A549 (cell line): ENCODE results near the gene FAM174C. TPM values are rescaled to one million over a fixed set of nuclear protein-coding genes. Genes with fewer than 3 reads are reported as not detected.

Source experiments
- ATAC-seq, 2 experiments: fragments of 200-7000 bp in 1 of 2; fragments of >200 bp in 1 of 2; cut with Nextera tagmentation in 1 of 2; cut with Tn5 transposase in 1 of 2; 3 replicates each; pipeline versions ENCODE4 v1.8.0 to v1.9.1; 2018 to 2020; ENCODE audit warnings: mild to moderate bottlenecking in 1 of 2, moderate library complexity in 1 of 2
- CTCF ChIA-PET: fragments of 300-600 bp; sonication (Branson Sonifier 250); formaldehyde crosslinking; extraction: SDS; loops from one replicate; lab custom pipeline; 2021; ENCODE audit warnings: antibody characterized with exemption, inconsistent platforms; lab: Yijun Ruan, JAX
- POLR2A ChIA-PET: fragments of 350-600 bp; formaldehyde crosslinking; extraction: SDS; loops from one replicate; lab custom pipeline; 2021; ENCODE audit warnings: antibody characterized with exemption, inconsistent platforms; lab: Yijun Ruan, JAX
- DNase-seq, 2 experiments: peaks; one replicate each; pipeline versions ENCODE4 v3.0.0 to v3.0.0-alpha.2; 2011 to 2016; ENCODE audit warnings: low read depth in 1 of 2, low spot score in 1 of 2
- FAIRE-seq: peaks from 2 replicates; lab custom pipeline; 2011; peaks lifted over from hg19 to GRCh38; lab: Jason Lieb, UNC
- H3K27ac ChIP-seq, 2 experiments: fragments of >200 bp; sonication (Bioruptor Twin); formaldehyde crosslinking; 3 replicates each; pipeline ENCODE4 v1.5.1; 2016 to 2017
- H3K4me1 ChIP-seq: fragments of >200 bp; sonication (Bioruptor Twin); formaldehyde crosslinking; 3 replicates; pipeline ENCODE4 v1.6.1; 2016
- H3K4me2 ChIP-seq: fragments of >200 bp; sonication (Bioruptor Twin); formaldehyde crosslinking; 3 replicates; pipeline ENCODE4 v1.6.1; 2016
- H3K4me3 ChIP-seq: fragments of >200 bp; sonication (Bioruptor Twin); formaldehyde crosslinking; 3 replicates; pipeline ENCODE4 v1.5.1; 2016
- H3K9me3 ChIP-seq: fragments of >200 bp; sonication (Bioruptor Twin); formaldehyde crosslinking; 3 replicates; pipeline ENCODE4 v1.6.1; 2016
- BHLHE40 ChIP-seq: IDR thresholded peaks from 2 replicates; pipeline ENCODE4 v1.6.1; 2012; ENCODE audit warnings: low read depth, low read length, inconsistent platforms
- CHD2 ChIP-seq: fragments of 150-350 bp; IDR thresholded peaks from 2 replicates; pipeline ENCODE4 v1.6.1; 2014; ENCODE audit warnings: low read length; ENCODE audit not compliant: partially characterized antibody
- FOSB ChIP-seq: fragments of 250-450 bp; sonication (Bioruptor Pico); IDR thresholded peaks from 2 replicates; pipeline ENCODE4 v1.5.0; 2020; ENCODE audit warnings: mild to moderate bottlenecking, moderate library complexity
- FOSL2 ChIP-seq, 2 experiments: fragments of 450-650 bp in 1 of 2; fragments of >200 bp in 1 of 2; sonication (Bioruptor Twin) in 1 of 2; formaldehyde crosslinking; IDR thresholded peaks; 2 replicates each; pipeline versions ENCODE4 v1.5.0 to v1.6.1; 2016 to 2020; ENCODE audit warnings: mild to moderate bottlenecking in 1 of 2, moderate library complexity in 1 of 2
- HOXA7 ChIP-seq: fragments of 250-450 bp; sonication (Bioruptor Pico); IDR thresholded peaks from 2 replicates; pipeline ENCODE4 v1.5.0; 2020; ENCODE audit warnings: mild to moderate bottlenecking, moderate library complexity
- JUN ChIP-seq, 2 experiments: fragments of >200 bp; sonication (Bioruptor Twin); formaldehyde crosslinking; IDR thresholded peaks; 2 replicates in 1 of 2; 3 replicates in 1 of 2; pipeline ENCODE4 v1.6.1; 2016 to 2017
- JUNB ChIP-seq: fragments of >200 bp; sonication (Bioruptor Twin); formaldehyde crosslinking; IDR thresholded peaks from 2 replicates; pipeline ENCODE4 v1.6.1; 2016
- RAD21 ChIP-seq, 2 experiments: fragments of >200 bp in 1 of 2; sonication (Bioruptor Twin) in 1 of 2; formaldehyde crosslinking in 1 of 2; IDR thresholded peaks in 1 of 2; conservative IDR thresholded peaks in 1 of 2; 2 replicates in 1 of 2; 3 replicates in 1 of 2; pipeline ENCODE4 v1.6.1; 2012 to 2018; ENCODE audit warnings: inconsistent platforms in 1 of 2
- SMC3 ChIP-seq: fragments of >200 bp; sonication (Bioruptor Twin); formaldehyde crosslinking; IDR thresholded peaks from 3 replicates; pipeline ENCODE4 v1.6.1; 2018; ENCODE audit warnings: inconsistent platforms
- SREBF2 ChIP-seq: fragments of 450-650 bp; IDR thresholded peaks from 2 replicates; pipeline ENCODE4 v1.6.1; 2014; ENCODE audit warnings: mild to moderate bottlenecking, moderate library complexity
- TFCP2L1 ChIP-seq: fragments of 250-450 bp; sonication (Bioruptor Pico); IDR thresholded peaks from 2 replicates; pipeline ENCODE4 v1.5.0; 2021; ENCODE audit warnings: mild to moderate bottlenecking
- WGBS: methylation state at CpG from one replicate; pipeline ENCODE4 v1.1.6; 2017; ENCODE audit errors: missing lambda C conversion rate; 5-methylcytosine and 5-hydroxymethylcytosine counted together
- polyA plus RNA-seq, 4 experiments: library from polyadenylated mRNA; depleted of rRNA in 3 of 4; stranded (reverse); fragments of >200 nt; fragmentation: RNase III in 1 of 4; extraction: RNeasy Plus Mini Kit Qiagen cat#74134 plus additional on column Dnase treatment in 1 of 4; gene quantifications; 2 replicates in 3 of 4; 3 replicates in 1 of 4; pipeline ENCODE4 v1.2.3, GENCODE V29; 2011 to 2017
- TF ChIP-seq, protein P1 (sequence below): fragments of 450-650 bp; IDR thresholded peaks from 2 replicates; pipeline ENCODE4 v1.6.1; 2014; ENCODE audit warnings: antibody characterized with exemption
- TF ChIP-seq, protein P2 (sequence below): fragments of 200-600 bp; sonication (generic); IDR thresholded peaks from 2 replicates; pipeline ENCODE4 v1.6.1; 2016; ENCODE audit warnings: antibody characterized with exemption, mild to moderate bottlenecking, moderate library complexity
- TF ChIP-seq, protein P3 (sequence below): IDR thresholded peaks from 2 replicates; pipeline ENCODE4 v1.6.1; 2012; ENCODE audit warnings: low read depth, borderline replicate concordance
- TF ChIP-seq, protein P4 (sequence below): fragments of 250-450 bp; sonication (Bioruptor Pico); IDR thresholded peaks from 2 replicates; pipeline ENCODE4 v1.5.0; 2020; ENCODE audit warnings: low read depth, mild to moderate bottlenecking, moderate library complexity
- TF ChIP-seq, protein P5 (sequence below): fragments of >200 bp; sonication (Bioruptor Twin); formaldehyde crosslinking; IDR thresholded peaks from 3 replicates; pipeline ENCODE4 v1.5.1; 2016

Gene FAM174C
- polyA plus RNA-seq, 2 of the 4 experiments (the other 2 are of a cell fraction): 24.8 to 37.1 TPM

DNA sequence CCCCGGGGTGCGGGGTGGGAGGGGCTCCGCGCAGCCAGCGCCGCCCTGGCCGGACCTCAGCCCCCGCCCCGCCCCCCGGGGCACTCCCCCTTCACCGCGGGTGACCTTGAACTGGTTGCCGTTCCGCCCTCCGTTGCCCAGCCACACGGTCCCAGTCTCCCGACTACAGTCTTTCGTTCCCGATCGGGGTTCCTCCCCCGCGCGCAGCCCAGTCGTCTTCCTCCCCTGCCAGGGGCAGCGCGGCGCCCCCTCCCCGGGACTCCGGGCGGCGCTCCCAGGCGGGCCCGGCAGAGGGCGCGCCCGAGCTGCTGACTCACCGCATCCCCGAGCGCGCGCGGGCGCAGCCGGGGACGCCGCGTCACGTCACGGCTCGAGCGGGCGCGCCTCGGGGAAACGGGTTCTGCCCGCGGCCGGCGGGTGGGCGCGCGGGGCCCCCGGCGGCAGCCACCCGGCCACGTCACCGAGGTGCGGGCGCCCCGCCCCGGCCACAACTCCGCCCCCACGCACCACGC is 26.5 kb upstream of the FAM174C start:
- POLR2A ChIA-PET: interaction anchor here (1.0 kb wide), 2 partner anchors 17 to 20 kb away, joined by 4 to 14 read pairs; no protein-coding TSS in a partner anchor
- TF ChIP-seq FOSL2 (IDR thresholded peaks at IDR 0.05): peak; percentile 29; the same call in 1 of the 2 replicates
- TF ChIP-seq FOSL2 (CRISPR knock-in tag; IDR thresholded peaks at IDR 0.05): peak; percentile 95
- 0 out of 2 replicates have a peak, but pooled peaks have one; percentile 12 for TF ChIP-seq JUNB
- TF ChIP-seq FOSB: no peak
- TF ChIP-seq, protein P1, sequence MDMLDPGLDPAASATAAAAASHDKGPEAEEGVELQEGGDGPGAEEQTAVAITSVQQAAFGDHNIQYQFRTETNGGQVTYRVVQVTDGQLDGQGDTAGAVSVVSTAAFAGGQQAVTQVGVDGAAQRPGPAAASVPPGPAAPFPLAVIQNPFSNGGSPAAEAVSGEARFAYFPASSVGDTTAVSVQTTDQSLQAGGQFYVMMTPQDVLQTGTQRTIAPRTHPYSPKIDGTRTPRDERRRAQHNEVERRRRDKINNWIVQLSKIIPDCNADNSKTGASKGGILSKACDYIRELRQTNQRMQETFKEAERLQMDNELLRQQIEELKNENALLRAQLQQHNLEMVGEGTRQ: no peak
- TF ChIP-seq JUN (IDR thresholded peaks at IDR 0.05): peak; percentile 13 to 14; a peak in 3 of 5 replicates
- TF ChIP-seq RAD21 (conservative IDR thresholded peaks at IDR 0.05 in 1 of 2, IDR thresholded peaks at IDR 0.05 in 1 of 2): peak in 1 of 2 experiments; percentile 46; a peak in 2 of 5 replicates
- peak; percentile 37; the same call in 2 of the 3 replicates for TF ChIP-seq SMC3
- TF ChIP-seq, protein P2, sequence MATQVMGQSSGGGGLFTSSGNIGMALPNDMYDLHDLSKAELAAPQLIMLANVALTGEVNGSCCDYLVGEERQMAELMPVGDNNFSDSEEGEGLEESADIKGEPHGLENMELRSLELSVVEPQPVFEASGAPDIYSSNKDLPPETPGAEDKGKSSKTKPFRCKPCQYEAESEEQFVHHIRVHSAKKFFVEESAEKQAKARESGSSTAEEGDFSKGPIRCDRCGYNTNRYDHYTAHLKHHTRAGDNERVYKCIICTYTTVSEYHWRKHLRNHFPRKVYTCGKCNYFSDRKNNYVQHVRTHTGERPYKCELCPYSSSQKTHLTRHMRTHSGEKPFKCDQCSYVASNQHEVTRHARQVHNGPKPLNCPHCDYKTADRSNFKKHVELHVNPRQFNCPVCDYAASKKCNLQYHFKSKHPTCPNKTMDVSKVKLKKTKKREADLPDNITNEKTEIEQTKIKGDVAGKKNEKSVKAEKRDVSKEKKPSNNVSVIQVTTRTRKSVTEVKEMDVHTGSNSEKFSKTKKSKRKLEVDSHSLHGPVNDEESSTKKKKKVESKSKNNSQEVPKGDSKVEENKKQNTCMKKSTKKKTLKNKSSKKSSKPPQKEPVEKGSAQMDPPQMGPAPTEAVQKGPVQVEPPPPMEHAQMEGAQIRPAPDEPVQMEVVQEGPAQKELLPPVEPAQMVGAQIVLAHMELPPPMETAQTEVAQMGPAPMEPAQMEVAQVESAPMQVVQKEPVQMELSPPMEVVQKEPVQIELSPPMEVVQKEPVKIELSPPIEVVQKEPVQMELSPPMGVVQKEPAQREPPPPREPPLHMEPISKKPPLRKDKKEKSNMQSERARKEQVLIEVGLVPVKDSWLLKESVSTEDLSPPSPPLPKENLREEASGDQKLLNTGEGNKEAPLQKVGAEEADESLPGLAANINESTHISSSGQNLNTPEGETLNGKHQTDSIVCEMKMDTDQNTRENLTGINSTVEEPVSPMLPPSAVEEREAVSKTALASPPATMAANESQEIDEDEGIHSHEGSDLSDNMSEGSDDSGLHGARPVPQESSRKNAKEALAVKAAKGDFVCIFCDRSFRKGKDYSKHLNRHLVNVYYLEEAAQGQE: no peak
- no peak for TF ChIP-seq HOXA7 (CRISPR knock-in tag)
- TF ChIP-seq, protein P3, sequence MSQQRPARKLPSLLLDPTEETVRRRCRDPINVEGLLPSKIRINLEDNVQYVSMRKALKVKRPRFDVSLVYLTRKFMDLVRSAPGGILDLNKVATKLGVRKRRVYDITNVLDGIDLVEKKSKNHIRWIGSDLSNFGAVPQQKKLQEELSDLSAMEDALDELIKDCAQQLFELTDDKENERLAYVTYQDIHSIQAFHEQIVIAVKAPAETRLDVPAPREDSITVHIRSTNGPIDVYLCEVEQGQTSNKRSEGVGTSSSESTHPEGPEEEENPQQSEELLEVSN: no peak
- TF ChIP-seq, protein P4, sequence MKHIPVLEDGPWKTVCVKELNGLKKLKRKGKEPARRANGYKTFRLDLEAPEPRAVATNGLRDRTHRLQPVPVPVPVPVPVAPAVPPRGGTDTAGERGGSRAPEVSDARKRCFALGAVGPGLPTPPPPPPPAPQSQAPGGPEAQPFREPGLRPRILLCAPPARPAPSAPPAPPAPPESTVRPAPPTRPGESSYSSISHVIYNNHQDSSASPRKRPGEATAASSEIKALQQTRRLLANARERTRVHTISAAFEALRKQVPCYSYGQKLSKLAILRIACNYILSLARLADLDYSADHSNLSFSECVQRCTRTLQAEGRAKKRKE: 0 out of 2 replicates have a peak, but pooled peaks have one; percentile 4
- no peak for TF ChIP-seq CHD2
- TF ChIP-seq BHLHE40: no peak
- TF ChIP-seq, protein P5, sequence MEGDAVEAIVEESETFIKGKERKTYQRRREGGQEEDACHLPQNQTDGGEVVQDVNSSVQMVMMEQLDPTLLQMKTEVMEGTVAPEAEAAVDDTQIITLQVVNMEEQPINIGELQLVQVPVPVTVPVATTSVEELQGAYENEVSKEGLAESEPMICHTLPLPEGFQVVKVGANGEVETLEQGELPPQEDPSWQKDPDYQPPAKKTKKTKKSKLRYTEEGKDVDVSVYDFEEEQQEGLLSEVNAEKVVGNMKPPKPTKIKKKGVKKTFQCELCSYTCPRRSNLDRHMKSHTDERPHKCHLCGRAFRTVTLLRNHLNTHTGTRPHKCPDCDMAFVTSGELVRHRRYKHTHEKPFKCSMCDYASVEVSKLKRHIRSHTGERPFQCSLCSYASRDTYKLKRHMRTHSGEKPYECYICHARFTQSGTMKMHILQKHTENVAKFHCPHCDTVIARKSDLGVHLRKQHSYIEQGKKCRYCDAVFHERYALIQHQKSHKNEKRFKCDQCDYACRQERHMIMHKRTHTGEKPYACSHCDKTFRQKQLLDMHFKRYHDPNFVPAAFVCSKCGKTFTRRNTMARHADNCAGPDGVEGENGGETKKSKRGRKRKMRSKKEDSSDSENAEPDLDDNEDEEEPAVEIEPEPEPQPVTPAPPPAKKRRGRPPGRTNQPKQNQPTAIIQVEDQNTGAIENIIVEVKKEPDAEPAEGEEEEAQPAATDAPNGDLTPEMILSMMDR: peak; percentile 73
- no peak for TF ChIP-seq SREBF2
- TF ChIP-seq TFCP2L1: 0 out of 2 replicates have a peak, but pooled peaks have one; percentile 55
- TF ChIP-seq, all 56 proteins: peak for 8
- FAIRE-seq (no peak), ATAC-seq (peak; percentile 6 to 8), DNase-seq (peak in 1 of 2 experiments; percentile 84)
- Histone ChIP-seq H3K4me2 (peak overlapping the region; percentile 84), H3K9me3 (no peaks in the 10 kb centered on the region), H3K27ac (peak overlapping the region; percentile 93 to 100), H3K4me1 (peaks cover 40% of the 10 kb centered on the region), H3K4me3 (peak overlapping the region; percentile 97)
- no CpG with 5 or more reads among the region's 74 CpGs for WGBS
- CTCF ChIA-PET: interaction anchor here (1.0 kb wide), 1 partner anchor 18 kb away, joined by 8 read pairs; no protein-coding TSS in a partner anchor
